ES-I3 (cell line): Measurements from ENCODE around the gene NPR3.

ENCODE experiments used
- H3K36me3 ChIP-seq: 2 replicates; pipeline ENCODE4 v1.6.1; 2013; ENCODE audit warnings: mild to moderate bottlenecking, low read length, control low read depth, moderate library complexity; ENCODE audit not compliant: insufficient read depth
- H3K4me1 ChIP-seq: 2 replicates; pipeline ENCODE4 v1.6.1; 2013; ENCODE audit warnings: mild to moderate bottlenecking, control low read depth, low read length; ENCODE audit not compliant: insufficient read depth
- H3K9ac ChIP-seq: 2 replicates; pipeline ENCODE4 v1.6.1; 2013; ENCODE audit warnings: low read depth, mild to moderate bottlenecking, low read length, moderate library complexity
- H3K9me3 ChIP-seq: 2 replicates; pipeline ENCODE4 v1.6.1; 2013; ENCODE audit warnings: mild to moderate bottlenecking, low read length, moderate library complexity; ENCODE audit not compliant: control insufficient read depth, insufficient read depth

The NPR3 gene

GRCh38 chr5:32833127-32833526 lies 122.0 kb downstream of the NPR3 start:
- Histone ChIP-seq H3K36me3 (no peaks in the 10 kb centered on the region), H3K4me1 (no peaks in the 10 kb centered on the region), H3K9ac (no peak overlapping the region), H3K9me3 (no peaks in the 10 kb centered on the region)

- Histone ChIP-seq H3K9ac (no peak overlapping the region), H3K4me1 (no peaks in the 10 kb centered on the region), H3K9me3 (no peaks in the 10 kb centered on the region), H3K36me3 (no peaks in the 10 kb centered on the region)
These were observed 122.5 kb downstream of the NPR3 start for GRCh38 chr5:32833663-32834062.

GRCh38 chr5:32834251-32834650 lies 123.1 kb downstream of the NPR3 start:
- Histone ChIP-seq H3K4me1 (no peaks in the 10 kb centered on the region), H3K9ac (no peak overlapping the region), H3K9me3 (no peaks in the 10 kb centered on the region), H3K36me3 (no peaks in the 10 kb centered on the region)

GRCh38 chr5:32836176-32836575 lies 125.1 kb downstream of the NPR3 start:
- no peaks in the 10 kb centered on the region for H3K36me3 ChIP-seq
- H3K4me1 ChIP-seq, result no peaks in the 10 kb centered on the region
- H3K9me3 ChIP-seq, result no peaks in the 10 kb centered on the region

GRCh38 chr5:32837211-32837610 lies 126.1 kb downstream of the NPR3 start:
- Histone ChIP-seq H3K9ac (no peak overlapping the region), H3K36me3 (no peaks in the 10 kb centered on the region), H3K9me3 (no peaks in the 10 kb centered on the region), H3K4me1 (no peaks in the 10 kb centered on the region; the same call in 1 of the 2 replicates)

More at GRCh38 chr5:32836176-32836575, 125.1 kb downstream of the NPR3 start:
- H3K9ac ChIP-seq, result no peak overlapping the region

GRCh38 chr5:32839106-32839505 lies 128.0 kb downstream of the NPR3 start:
- H3K4me1 ChIP-seq, result no peaks in the 10 kb centered on the region; the same call in 1 of the 2 replicates
- H3K9ac ChIP-seq, result no peak overlapping the region

GRCh38 chr5:32840606-32841005 lies 129.5 kb downstream of the NPR3 start:
- Histone ChIP-seq H3K4me1 (no peaks in the 10 kb centered on the region; the same call in 1 of the 2 replicates), H3K9ac (no peak overlapping the region), H3K9me3 (no peaks in the 10 kb centered on the region), H3K36me3 (no peaks in the 10 kb centered on the region)

More at GRCh38 chr5:32839106-32839505, 128.0 kb downstream of the NPR3 start:
- no peaks in the 10 kb centered on the region for H3K36me3 ChIP-seq
- H3K9me3 ChIP-seq, result no peaks in the 10 kb centered on the region
